Skin of body (tissue), 2 donors: Measurements from ENCODE around the gene NUBPL. TPM values are rescaled to one million over a fixed set of nuclear protein-coding genes. Genes with fewer than 3 reads are reported as not detected.
A peak's percentile ranks its signal among the peaks of the same experiment; 100 is the strongest.
"Not testable (repeated sequence)": the region's sequence is repeated elsewhere in the genome, so short reads cannot be mapped to it uniquely, and the experiment has no call there.

ENCODE experiments used
- DNase-seq: peaks from one replicate; lab custom pipeline; 2025; lab: John Stamatoyannopoulos, UW
- total RNA-seq: library from RNA; depleted of rRNA; stranded (reverse); fragments of >200 nt; gene quantifications from one replicate; pipeline ENCODE4 v1.2.3, GENCODE V29; 2014

NUBPL gene
- total RNA-seq, 1 donor from 2014 or later: 12.5 TPM

DNA sequence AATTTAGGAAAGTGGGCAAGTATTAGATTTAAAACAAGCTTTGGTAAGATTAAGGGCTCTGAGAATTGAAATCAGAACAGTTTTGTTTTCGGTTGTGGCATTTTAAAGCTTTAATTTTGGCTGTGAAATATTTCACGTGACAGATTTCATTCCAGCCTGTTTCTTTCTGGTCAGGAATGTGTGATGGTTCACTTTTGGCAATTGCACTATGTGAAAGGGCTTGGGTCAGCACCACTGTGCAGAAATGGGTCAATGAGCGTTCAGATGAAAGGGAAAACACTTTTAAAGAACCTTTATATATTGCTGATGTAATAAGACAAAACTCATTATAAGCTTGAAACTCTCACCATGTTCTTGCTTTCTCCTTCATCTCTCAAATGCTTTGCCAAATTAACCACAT is 17.1 kb downstream of the NUBPL start:
- no peak for DNase-seq

DNA sequence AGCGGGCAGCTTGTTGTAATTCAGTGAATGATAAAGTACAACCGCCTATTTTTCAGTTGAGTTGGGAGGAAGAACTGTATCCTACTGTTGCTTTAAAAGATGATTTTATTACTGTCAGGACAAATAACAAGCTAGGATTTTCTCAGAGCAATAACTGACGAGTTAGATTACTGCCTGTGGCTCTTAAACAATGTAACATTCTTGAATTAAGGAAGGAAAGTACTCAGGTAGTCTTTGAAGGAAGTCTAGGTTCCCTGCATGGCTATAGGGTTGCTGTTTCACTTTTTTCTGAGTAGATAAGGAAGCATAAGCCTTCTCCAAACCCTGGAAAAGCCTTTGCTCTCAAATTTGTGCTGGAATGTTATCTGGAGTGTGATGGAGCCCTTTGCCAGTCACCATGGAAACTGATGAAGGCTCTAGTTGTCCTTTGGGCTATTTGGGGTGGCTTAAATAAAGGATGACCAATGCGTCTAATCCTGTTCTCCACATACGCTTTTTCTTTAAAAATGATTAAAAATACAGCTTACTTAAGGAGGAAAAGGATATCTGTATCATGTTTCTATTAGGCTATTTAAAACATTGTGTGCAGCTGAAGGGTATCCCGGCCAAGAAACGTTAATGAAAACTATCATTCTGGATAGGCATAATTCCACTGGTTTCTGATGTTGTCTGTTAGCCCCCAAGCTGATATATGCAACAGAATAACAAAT is 17.7 kb downstream of the NUBPL start:
- DNase-seq: peak; percentile 13

DNA sequence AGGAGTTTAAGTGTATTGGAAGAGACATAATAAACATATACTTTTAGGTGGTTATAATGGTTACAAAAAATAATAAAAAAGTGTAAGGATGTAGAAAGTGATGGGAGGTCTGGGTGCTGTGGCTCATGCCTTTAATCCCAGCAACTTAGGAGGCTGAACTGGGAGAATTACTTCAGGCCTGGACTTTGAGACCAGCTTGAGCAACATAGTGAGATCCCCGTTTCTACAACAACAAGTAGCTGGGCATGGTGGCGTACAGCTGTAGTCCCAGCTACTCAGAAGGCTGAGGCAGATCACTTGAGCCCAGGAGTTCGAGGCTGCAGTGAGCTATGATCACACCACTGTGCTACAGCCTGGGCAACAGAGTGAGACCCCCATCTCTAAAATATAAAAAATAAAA is 19.0 kb downstream of the NUBPL start:
- DNase-seq: no peak

DNA sequence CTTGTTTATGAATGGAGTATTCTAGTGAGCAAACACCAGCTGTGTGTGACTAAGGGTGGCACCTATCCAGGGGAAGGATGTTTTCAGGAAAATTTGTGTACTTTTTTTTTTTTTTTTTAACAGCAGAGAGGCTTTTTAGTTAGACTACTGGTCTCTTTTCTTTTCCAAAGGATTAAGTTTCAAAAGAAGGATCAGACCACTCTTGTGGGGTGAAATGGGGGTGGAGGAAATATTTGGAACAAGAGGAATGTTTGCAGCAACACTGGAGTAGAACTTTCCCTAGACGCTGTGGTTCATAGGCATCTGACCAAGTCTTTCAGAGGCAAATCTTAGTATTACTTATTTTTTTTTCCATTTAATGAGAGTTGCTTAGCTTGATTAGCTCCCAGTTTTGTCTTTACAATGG is 21.1 kb downstream of the NUBPL start:
- peak; percentile 35 for DNase-seq

DNA sequence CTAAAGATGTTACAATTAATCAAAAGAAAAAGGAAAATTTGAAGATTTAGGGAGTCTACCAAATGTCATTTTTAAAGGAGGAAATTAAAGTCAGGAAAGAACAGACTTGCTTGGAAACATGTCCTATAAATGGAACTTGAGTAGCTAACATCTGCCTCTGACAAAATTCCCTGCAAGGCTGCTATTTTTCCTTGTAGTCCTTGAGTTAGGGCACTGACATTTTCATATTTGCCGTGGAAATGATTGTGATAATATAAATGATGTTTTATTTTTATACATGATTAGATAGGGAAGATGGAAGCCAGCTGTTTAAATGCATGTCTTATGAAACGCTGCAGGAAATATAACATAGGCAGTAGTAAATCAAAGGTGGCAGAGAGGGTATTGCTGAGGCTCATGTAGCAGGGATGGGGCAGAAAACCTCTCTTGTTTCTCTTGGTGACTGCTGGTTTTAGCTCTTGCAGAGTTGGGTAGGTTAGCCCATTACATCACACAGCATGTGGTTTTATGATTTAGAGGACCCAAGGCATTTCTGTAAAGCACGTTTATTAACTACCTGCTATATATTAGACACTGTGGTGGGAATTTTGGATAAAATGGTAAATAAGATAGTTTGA is 21.7 kb downstream of the NUBPL start:
- DNase-seq: no peak

DNA sequence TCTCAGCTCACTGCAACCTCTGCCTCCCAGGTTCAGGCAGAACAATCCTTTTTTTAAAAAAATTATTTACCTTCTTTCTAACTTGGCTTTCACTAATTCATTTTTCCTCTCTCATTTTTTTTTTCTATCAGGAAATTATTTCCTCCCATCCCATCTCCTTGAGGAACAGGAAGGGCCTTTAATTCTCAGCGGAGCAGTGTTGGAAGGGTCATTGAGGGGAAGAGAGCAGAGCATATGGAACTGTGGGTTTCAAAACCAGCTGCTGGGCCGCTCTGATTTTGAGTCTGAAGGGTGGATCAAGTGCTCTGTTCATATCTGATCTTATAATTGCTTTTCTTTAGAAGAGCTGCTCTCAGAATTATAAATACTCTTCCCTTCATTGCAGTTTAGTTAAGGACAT is 29.0 kb downstream of the NUBPL start:
- no peak for DNase-seq

DNA sequence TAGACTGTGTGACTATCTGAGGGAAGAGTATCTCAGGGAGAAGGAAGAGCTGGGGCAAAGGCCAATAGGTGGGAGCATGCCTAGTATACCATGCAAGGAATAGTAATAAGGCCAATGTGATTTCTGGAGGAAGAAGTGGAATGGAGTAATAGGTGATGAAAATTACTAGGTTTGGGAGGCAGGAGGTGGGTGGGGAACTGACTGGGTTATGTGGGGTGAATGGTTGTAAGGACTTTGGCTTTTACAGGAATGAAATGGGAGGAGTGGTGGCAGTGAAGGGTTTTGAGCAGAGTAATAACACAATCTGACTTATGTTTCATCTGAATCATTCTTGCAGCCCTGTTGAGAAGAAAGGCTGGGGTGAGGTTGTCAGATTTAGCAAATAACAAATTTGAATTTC is 30.9 kb downstream of the NUBPL start:
- no peak for DNase-seq

DNA sequence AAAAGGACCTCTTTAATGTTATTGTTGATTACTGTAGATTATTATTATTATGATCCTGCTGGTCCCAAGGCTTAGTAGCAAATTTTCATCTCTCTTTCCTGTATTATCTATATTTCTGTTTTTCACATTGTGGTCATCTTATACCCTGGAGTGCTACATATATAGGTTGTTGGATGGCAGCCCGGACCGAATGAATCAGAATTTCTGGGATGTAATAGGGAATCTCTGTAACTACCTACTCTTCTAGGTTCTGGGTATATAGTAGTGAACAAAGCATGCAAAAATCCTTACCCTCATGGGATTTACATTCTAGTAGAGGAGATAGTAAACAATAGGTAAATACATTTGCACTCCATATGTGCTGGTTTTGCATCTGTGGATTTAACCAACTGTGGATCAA is 31.4 kb downstream of the NUBPL start:
- DNase-seq: no peak

DNA sequence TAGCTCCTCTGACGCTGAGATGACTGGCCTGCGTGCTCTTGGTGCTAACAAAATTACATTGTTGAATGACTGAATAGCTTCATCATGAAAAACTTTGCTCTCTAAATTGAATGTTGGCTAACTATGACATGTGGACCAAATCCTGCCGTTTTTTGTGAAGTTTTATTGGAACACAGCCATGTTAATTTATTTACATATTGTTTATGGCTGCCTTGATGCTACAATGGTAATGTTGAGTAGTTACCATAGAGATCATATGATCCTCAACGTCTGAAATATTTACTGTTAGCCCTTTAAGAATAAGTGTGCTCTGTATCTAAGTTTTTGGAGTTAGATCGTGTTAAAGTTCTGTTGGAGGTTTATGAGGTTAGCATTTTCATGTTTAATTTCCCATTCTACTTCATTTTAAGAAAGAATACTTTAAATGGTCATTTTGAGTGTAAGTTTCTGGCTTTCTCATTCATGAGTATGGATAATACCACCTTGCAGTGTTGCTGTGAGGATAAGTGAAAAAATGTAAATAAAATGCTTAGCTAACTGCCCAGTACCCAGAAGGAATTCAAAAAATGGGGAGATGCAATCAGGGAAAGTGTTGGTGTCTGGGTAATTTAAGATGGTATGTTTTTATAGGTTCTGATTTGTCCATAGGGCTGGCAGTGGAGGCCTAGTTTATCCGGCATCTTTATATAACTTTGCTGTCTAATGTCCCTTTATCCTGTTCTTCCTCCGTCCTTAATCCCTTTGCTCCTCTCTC is 35.3 kb downstream of the NUBPL start:
- DNase-seq: no peak

DNA sequence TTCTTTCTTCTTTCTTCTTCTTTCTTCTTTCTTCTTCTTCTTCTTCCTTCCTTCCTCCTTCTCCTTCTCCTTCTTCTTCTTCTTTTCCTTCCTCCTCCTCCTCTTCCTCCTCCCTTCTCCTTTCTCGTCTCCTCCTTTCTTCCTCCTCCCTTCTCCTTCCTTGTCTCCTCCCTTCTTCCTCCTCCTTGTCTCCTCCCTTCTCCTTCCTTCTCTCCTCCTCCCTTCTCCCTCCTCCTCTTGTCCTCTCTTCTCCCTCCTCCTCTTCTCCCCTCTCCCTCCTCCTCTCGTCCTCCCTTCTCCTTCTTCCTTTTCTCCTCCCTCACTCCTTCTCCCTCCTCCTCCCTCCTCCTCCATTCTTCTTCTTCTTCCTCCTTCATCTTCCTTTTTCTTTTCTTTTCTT is 44.5 kb downstream of the NUBPL start:
- no peak for DNase-seq

DNA sequence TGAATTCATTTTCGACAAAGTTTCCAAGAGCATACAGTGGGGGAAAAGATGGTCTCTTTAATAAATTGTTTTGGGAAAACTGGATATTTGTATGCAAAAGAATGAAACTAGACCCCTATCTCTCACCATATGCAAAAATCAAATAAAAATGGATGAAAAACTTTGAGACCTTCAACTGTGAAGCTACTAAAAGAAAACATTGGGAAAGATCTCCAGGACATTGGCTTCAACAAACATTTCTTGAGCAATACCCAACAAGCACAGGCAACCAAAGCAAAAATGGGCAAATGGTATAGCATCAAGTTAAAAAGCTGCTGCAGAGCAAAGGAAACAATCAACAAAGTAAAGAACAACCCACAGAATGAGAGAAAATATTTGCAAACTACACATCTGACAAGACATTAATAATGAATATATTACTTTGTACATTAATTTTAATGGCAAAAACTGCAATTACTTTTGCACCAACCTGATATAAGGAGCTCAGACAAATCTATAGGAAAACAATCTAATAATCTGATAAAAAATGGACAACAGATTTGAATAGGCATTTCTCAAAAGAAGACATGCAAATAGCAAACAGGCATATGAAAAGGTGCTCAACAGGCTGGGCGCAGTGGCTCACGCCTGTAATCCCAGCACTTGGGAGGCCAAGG is 50.7 kb downstream of the NUBPL start:
- no peak for DNase-seq

DNA sequence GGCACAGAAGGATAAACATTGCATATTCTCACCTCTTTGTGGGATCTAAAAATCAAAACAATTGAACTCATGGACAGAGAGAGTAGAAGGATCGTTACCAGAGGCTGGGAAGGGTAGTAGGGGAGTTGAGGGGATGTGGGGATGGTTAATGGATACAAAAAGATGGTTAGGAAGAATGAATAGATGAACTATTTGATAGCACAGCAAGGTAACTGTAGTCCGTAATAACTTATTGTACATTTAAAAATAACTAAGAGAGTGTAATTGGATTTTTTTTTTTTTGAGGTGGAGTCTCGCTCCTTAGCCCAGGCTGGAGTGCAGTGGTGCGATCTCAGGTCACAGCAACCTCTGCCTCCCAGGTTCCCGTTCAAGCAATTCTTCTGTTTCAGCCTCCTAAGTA is 52.0 kb downstream of the NUBPL start:
- DNase-seq: no peak

DNA sequence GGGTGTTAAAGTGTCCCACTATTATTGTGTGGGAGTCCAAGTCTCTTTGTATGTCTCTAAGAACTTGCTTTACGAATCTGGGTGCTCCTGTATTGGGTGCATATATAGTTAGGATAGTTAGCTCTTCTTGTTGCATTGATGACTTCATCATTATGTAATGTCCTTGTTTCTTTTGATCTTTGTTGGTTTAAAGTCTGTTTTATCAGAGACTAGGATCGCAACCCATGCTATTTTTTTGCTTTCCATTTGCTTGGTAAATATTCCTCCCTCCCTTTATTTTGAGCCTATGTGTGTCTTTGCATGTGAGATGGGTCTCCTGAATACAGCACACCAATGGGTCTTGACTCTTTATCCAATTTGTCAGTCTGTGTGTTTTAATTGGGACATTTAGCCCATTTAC is 57.7 kb downstream of the NUBPL start:
- DNase-seq: not testable (repeated sequence)

DNA sequence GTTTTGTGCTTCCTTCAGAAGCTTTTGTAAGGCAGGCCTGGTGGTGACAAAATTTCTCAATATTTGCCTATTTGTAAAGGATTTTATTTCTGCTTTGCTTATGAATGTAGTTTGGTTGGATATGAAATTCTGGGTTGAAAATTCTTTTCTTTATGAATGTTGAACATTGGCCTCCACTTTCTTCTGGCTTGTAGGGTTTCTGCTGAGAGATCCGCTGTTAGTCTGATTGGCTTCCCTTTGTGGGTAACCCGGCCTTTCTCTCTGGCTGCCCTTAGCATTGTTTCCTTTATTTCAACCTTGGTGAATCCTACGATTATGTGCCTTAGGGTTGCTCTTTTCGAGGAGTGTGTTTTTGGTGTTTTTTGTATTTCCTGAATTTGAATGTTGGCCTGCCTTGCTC is 58.2 kb downstream of the NUBPL start:
- no peak for DNase-seq

DNA sequence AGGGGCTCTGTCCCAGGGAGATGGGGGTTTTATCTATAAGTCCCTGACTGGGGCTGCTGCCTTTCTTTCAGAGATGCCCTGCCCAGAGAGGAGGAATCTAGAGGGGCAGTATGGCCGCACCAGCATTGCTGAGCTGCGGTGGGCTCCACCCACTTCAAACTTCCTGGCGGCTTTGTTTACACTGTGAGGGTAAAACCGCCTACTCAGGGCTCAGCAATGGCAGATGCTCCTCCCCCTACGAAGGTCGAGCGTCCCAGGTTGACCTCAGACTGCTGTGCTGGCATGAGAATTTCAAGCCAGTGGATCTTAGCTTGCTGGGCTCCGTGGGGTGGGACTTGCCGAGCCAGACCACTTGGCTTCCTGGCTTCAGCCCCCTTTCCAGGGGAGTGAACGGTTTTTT is 59.7 kb downstream of the NUBPL start:
- not testable (repeated sequence) for DNase-seq

DNA sequence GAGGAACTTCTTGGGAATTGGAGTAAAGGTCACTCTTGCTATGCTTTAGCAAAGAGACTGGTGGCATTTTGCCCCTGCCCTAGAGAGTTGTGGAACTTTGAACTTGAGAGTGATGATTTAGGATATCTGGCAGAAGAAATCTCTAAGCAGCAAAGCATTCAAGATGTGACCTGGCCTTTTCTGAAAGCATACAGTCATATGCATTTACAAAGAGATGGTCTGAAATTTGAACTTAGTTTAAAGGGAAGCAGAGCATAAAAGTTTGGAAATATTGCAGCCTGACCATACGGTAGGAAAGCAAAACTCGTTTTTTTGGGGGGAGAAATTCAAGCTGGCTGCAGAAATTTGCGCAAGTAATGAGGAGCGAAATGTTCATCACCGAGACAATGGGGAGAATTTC is 60.9 kb downstream of the NUBPL start:
- no peak for DNase-seq

DNA sequence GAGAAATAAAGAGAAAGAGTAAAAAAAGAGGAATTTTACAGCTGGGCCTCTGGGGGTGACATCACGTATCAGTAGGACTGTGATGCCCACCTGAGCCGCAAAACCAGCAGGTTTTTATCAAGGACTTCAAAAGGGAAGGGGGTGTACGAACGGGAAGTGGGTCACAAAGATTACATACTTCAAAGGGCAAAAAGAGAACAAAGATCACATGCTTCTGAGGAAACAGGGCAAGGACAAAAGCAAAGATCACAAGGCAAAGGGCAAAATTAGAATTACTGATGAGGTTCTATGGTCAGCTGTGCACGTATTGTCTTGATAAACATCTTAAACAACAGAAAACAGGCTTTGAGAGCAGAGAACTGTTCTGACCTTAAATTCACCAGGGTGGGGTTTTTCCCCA is 91.7 kb downstream of the NUBPL start:
- DNase-seq: not testable (repeated sequence)

DNA sequence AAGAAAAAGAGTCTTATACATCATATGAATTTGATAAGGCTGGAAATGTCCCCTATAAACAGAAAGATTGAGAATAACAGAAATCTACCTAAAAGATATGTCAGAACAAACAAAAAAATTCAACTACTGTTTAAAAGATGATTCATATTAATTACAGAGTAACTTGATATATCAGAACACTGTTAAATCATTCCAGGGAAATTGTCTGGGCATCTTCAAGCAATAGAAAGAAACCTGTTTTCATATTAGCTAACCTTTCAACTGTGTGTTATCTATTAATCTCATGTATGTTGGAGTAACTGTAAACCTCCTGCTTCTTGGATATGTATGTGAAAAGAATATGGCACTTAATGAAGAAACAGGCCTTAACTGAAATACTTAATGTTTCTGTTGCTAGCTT is 96.7 kb downstream of the NUBPL start:
- no peak for DNase-seq

DNA sequence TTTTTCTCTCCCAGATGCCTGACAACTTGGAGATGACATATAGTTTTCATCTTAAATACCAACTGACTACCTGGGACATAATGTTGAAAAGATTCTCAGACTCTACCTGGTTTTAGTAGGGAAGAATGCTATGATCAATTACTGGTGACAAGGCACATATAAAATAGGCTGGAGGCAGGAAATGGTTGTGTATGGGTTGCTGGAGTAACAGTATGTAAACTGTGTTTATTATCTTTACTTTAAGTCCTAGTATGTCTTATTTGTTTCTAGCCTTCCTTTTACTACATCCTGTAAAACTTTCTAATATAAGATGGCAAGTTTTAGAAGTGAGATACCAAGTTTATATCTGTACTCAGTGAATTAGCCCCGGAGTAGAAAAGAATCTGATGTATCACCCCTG is 98.1 kb downstream of the NUBPL start:
- no peak for DNase-seq

DNA sequence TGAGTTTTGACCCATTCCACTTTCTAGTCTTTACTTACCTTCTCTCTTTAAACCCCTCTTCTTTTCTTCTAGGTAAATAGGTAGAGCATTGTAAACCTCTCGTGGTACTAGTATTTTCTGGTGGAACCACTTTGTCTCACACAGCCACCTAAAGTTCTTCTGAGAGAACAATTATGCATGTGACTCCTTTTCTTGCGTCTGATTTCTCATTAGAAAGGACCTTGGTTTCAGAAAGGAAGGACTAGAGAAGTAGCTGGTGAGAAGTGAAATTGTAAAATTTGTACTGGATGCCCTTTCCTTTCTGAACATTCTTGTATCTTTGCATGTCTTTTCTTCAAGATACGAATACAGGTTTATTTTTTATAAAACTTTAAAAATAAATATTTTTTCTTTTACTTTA is 99.0 kb downstream of the NUBPL start:
- no peak for DNase-seq

DNA sequence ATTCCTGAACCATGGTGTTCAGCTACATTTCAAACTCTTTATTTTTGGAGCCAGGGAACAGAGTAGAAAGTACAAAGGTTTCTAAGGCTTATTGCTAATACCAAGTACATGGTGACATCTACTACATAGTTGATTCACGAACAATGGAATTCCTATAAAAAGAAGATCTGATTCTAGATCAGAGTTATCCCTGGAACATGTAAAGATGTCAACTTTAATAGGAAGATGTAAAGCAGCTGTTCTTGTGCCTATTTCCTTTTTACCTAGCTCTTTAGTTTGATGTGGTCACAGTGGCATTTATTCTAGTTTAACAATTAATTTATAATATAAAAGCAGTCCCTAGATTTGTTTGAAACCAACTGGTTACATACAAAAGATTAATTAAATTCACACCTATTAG is 99.5 kb downstream of the NUBPL start:
- DNase-seq: no peak

DNA sequence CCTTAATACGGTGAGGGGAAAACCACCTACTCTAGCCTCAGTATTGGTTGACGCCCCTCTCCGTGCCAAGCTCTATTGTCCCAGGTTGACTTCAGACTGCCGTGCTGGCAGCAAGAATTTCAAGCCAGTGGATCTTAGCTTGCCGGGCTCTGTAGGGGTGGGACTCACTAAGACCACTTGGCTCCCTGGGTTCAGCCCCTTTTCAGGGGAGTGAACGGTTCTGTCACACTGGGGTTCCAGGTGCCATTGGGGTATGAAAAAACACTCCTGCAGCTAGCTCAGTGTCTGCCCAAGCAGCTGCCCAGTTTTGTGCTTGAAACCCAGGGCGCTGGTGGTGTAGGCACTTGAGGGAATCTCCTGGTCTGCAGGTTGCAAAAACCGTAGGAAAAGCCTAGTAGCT is 107.1 kb downstream of the NUBPL start:
- DNase-seq: no peak
